Measurements from ENCODE around the gene TMF1.

TMF1 gene

DNA sequence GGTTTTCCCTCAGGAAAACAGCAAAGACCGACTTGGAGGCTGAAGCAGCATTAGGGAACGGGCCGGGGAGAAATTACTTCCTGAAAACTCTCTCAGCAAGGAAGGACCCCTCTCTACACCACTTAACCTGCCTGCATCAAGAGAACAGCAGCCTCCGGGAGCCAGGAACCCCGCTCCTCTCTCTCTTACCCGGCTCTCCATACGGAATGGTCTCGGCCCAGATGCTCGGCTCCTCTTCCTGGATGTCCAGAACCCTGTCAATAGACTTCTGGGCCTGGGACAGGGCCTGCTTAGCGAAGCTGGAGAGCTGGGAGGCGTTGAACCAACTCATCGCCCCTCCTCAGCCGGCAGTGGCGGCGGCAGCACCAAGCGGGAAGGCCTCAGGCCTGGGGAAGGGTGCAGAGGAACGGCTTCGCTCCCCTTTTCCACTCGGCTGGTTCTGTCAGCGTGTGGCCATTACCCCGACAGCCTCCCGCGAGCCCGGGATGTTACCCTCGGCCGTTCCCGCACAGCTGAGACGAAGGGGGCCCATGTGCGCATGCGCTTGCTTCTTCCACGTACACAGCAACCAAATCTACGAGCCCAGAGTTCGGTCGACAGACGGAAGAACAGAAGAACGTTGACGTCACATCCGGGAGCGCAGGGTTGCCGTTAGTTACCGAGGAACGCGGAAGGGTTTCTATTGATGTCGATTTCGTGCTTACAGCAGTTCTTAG is at the start of gene TMF1:
Gene TMF1 (minus strand): TSS at position 578 of the 716 bp plus-strand sequence. CDS start 247 bp downstream, at position 331.
- Histone ChIP-seq H3K4me1 (ENCODE audit: low read length) (peaks cover 15% of the 10 kb centered on the region), H4K20me1 (ENCODE audit: insufficient read depth, low read length) (peaks cover 36% of the 10 kb centered on the region), H3K4me3 (ENCODE audit: low read length) (peak within 1 kb of the TSS; percentile 91), H3K27ac (ENCODE audit: low read length) (peak within 1 kb of the TSS; percentile 70), H2AFZ (ENCODE audit: low read depth, low read length) (peak within 1 kb of the TSS; percentile 61), H3K36me3 (replicated peaks; ENCODE audit: low read depth, low read length) (peaks cover 36% of the 10 kb centered on the region), H3K9ac (ENCODE audit: low read length) (peak within 1 kb of the TSS; percentile 89), H3K79me2 (ENCODE audit: low read length) (peaks cover 51% of the 10 kb centered on the region), H3K27me3 (ENCODE audit: low read depth, low read length) (no peaks in the 10 kb centered on the region), H3K4me2 (ENCODE audit: low read length) (peak within 1 kb of the TSS; percentile 88), H3K9me3 (ENCODE audit: insufficient read depth, low read length) (no peaks in the 10 kb centered on the region)
- TF ChIP-seq EZH2phosphoT487 (IDR thresholded peaks at IDR 0.05; ENCODE audit: low read depth) = no peak
- TF ChIP-seq, protein P1, sequence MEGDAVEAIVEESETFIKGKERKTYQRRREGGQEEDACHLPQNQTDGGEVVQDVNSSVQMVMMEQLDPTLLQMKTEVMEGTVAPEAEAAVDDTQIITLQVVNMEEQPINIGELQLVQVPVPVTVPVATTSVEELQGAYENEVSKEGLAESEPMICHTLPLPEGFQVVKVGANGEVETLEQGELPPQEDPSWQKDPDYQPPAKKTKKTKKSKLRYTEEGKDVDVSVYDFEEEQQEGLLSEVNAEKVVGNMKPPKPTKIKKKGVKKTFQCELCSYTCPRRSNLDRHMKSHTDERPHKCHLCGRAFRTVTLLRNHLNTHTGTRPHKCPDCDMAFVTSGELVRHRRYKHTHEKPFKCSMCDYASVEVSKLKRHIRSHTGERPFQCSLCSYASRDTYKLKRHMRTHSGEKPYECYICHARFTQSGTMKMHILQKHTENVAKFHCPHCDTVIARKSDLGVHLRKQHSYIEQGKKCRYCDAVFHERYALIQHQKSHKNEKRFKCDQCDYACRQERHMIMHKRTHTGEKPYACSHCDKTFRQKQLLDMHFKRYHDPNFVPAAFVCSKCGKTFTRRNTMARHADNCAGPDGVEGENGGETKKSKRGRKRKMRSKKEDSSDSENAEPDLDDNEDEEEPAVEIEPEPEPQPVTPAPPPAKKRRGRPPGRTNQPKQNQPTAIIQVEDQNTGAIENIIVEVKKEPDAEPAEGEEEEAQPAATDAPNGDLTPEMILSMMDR (IDR thresholded peaks at IDR 0.05; ENCODE audit: low read depth, low read length) = no peak

DNA sequence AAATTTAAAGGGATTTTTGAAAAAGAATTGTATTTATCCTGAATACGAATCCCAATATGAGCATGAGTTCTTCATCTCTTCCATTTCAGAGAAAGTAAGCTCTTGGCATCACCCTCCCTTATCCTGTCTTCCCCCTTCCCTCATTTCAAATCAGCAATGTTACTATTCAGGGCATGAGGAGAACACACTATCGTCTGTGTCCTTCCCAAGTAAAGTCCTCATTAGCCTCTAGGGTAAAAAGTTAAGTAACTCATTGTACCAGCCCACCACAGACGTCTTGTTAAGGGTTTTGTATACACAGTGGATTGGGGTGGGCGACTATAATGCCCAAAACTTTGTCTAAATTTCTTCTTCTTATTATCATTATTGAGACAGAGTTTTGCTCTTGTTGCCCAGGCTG is 47.4 kb upstream of the TMF1 start:
- Histone ChIP-seq H3K27ac (ENCODE audit: low read length) (no peak overlapping the region), H4K20me1 (ENCODE audit: insufficient read depth, low read length) (0 out of 2 replicates have a peak, but pooled peaks cover 6% of the 10 kb centered on the region), H2AFZ (ENCODE audit: low read depth, low read length) (no peak overlapping the region), H3K4me3 (ENCODE audit: low read length) (no peak overlapping the region), H3K27me3 (ENCODE audit: low read depth, low read length) (no peaks in the 10 kb centered on the region), H3K9me3 (ENCODE audit: insufficient read depth, low read length) (no peaks in the 10 kb centered on the region), H3K79me2 (ENCODE audit: low read length) (peaks cover 30% of the 10 kb centered on the region), H3K4me1 (ENCODE audit: low read length) (peaks cover 8% of the 10 kb centered on the region), H3K4me2 (ENCODE audit: low read length) (no peak overlapping the region), H3K9ac (ENCODE audit: low read length) (no peak overlapping the region), H3K36me3 (replicated peaks; ENCODE audit: low read depth, low read length) (peaks cover 47% of the 10 kb centered on the region)
- TF ChIP-seq, protein P1 (IDR thresholded peaks at IDR 0.05; ENCODE audit: low read depth, low read length) = no peak
- no peak for TF ChIP-seq EZH2phosphoT487 (IDR thresholded peaks at IDR 0.05; ENCODE audit: low read depth)

GRCh38 chr3:69097407-69098086 is 45.4 kb upstream of the TMF1 start:
- H3K4me2 ChIP-seq (ENCODE audit: low read length) = no peak overlapping the region
- H3K79me2 ChIP-seq (ENCODE audit: low read length) = peaks cover 49% of the 10 kb centered on the region
- TF ChIP-seq, protein P1 (IDR thresholded peaks at IDR 0.05; ENCODE audit: low read depth, low read length) = no peak
- TF ChIP-seq EZH2phosphoT487 (IDR thresholded peaks at IDR 0.05; ENCODE audit: low read depth) = no peak
- no peak overlapping the region for H3K9ac ChIP-seq (ENCODE audit: low read length)
- H3K4me3 ChIP-seq (ENCODE audit: low read length) = no peak overlapping the region
- H2AFZ ChIP-seq (ENCODE audit: low read depth, low read length) = no peak overlapping the region
- no peaks in the 10 kb centered on the region for H3K27me3 ChIP-seq (ENCODE audit: low read depth, low read length)
- no peak overlapping the region for H3K27ac ChIP-seq (ENCODE audit: low read length)
- H3K9me3 ChIP-seq (ENCODE audit: insufficient read depth, low read length) = no peaks in the 10 kb centered on the region
- H3K4me1 ChIP-seq (ENCODE audit: low read length) = peaks cover 25% of the 10 kb centered on the region
- H3K36me3 ChIP-seq (replicated peaks; ENCODE audit: low read depth, low read length) = peaks cover 32% of the 10 kb centered on the region
- H4K20me1 ChIP-seq (ENCODE audit: insufficient read depth, low read length) = peaks cover 12% of the 10 kb centered on the region; the same call in 1 of the 2 replicates

DNA sequence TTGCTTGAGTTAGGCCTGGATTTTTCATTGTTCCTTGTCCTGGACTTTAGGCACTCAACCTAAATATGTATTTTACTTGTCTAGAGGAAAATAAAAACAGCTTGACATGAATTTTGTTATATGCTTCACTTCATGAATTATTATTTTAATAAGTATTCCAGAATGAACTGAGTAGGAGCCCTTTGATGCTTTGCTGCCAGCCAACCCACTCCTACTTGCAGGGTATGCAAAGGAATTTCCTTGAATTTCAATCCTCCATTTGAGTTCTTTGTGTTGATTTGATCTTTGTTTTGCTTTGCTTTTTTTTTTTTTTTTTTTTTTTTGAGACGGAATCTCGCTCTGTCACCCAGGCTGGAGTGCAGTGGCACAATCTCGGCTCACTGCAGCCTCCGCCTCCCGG is 44.2 kb upstream of the TMF1 start:
- H4K20me1 ChIP-seq (ENCODE audit: insufficient read depth, low read length) = peaks cover 12% of the 10 kb centered on the region; the same call in 1 of the 2 replicates
- no peak overlapping the region for H3K4me2 ChIP-seq (ENCODE audit: low read length)
- no peak overlapping the region for H3K9ac ChIP-seq (ENCODE audit: low read length)
- H3K79me2 ChIP-seq (ENCODE audit: low read length) = peaks cover 58% of the 10 kb centered on the region
- H3K4me3 ChIP-seq (ENCODE audit: low read length) = no peak overlapping the region
- H3K9me3 ChIP-seq (ENCODE audit: insufficient read depth, low read length) = no peaks in the 10 kb centered on the region
- no peak overlapping the region for H2AFZ ChIP-seq (ENCODE audit: low read depth, low read length)
- H3K4me1 ChIP-seq (ENCODE audit: low read length) = peaks cover 36% of the 10 kb centered on the region
- TF ChIP-seq, protein P1 (IDR thresholded peaks at IDR 0.05; ENCODE audit: low read depth, low read length) = no peak
- no peak for TF ChIP-seq EZH2phosphoT487 (IDR thresholded peaks at IDR 0.05; ENCODE audit: low read depth)
- no peaks in the 10 kb centered on the region for H3K27me3 ChIP-seq (ENCODE audit: low read depth, low read length)
- H3K27ac ChIP-seq (ENCODE audit: low read length) = no peak overlapping the region
- peaks cover 23% of the 10 kb centered on the region for H3K36me3 ChIP-seq (replicated peaks; ENCODE audit: low read depth, low read length)

Data from OCI-LY3 (cell line).